Panc1 (cell line): ENCODE measurements around the gene COL27A1. TPM values are rescaled to one million over a fixed set of nuclear protein-coding genes. Genes with fewer than 3 reads are reported as not detected.

Experiments used
- ATAC-seq: fragments of 200-7000 bp; cut with Tn5 transposase; 2 replicates; pipeline ENCODE4 v1.9.1; 2020; ENCODE audit warnings: mild to moderate bottlenecking, moderate library complexity
- BruUV-seq: library from RNA; stranded (reverse); fragments of 400-500 nt; replicated peaks from 2 replicates; lab custom pipeline; 2021; lab: Mats Ljungman, UMichigan
- CTCF ChIA-PET: fragments of 300-600 bp; sonication (Branson Sonifier 250); formaldehyde crosslinking; loops from one replicate; lab custom pipeline; 2022; ENCODE audit warnings: antibody characterized with exemption; lab: Charles Lee
- POLR2A ChIA-PET: fragments of 300-600 bp; sonication (Branson Sonifier 250); formaldehyde crosslinking; loops from one replicate; lab custom pipeline; 2022; ENCODE audit warnings: antibody characterized with exemption; lab: Charles Lee
- DNase-seq: peaks from one replicate; pipeline ENCODE4 v3.0.0-alpha.2; 2010; ENCODE audit warnings: low read depth, low spot score
- H3K27ac ChIP-seq: 2 replicates; pipeline ENCODE4 v1.5.1; 2011; ENCODE audit warnings: mild to moderate bottlenecking, low read length, inconsistent platforms
- H3K27me3 ChIP-seq: fragments of 200-500 bp; sonication (Bioruptor generic); 2 replicates; pipeline ENCODE4 v1.6.0; 2014; ENCODE audit warnings: low read length, inconsistent platforms; ENCODE audit not compliant: control insufficient read depth, insufficient read depth
- H3K36me3 ChIP-seq: fragments of 200-500 bp; sonication (Bioruptor generic); 2 replicates; pipeline ENCODE4 v1.5.1; 2014; ENCODE audit warnings: inconsistent platforms, mild to moderate bottlenecking, low read length, moderate library complexity; ENCODE audit not compliant: control insufficient read depth, insufficient read depth
- H3K4me1 ChIP-seq: 2 replicates; pipeline ENCODE4 v1.5.1; 2011; ENCODE audit warnings: inconsistent platforms, mild to moderate bottlenecking, low read length, moderate library complexity; ENCODE audit not compliant: control insufficient read depth, insufficient read depth
- H3K4me3 ChIP-seq, 2 experiments: 2 replicates each; pipeline ENCODE4 v1.5.1; 2011 to 2012; ENCODE audit warnings: low read depth in 2 of 2, low read length in 2 of 2, mild to moderate bottlenecking in 2 of 2, inconsistent platforms in 1 of 2, moderate library complexity in 1 of 2
- H3K9me3 ChIP-seq: fragments of 200-500 bp; sonication (Bioruptor generic); 2 replicates; pipeline ENCODE4 v1.5.1; 2014; ENCODE audit warnings: low read depth, mild to moderate bottlenecking, inconsistent platforms, low read length, moderate library complexity; ENCODE audit not compliant: control insufficient read depth, insufficient read depth
- POLR2AphosphoS5 ChIP-seq: IDR thresholded peaks from 2 replicates; pipeline ENCODE4 v1.6.1; 2012; ENCODE audit warnings: mild to moderate bottlenecking, low read depth, low read length, moderate library complexity
- SIN3A ChIP-seq: IDR thresholded peaks from 2 replicates; pipeline ENCODE4 v1.6.1; 2012; ENCODE audit warnings: low read depth, mild to moderate bottlenecking, low read length, moderate library complexity, borderline replicate concordance; ENCODE audit not compliant: insufficient read depth
- TCF7L2 ChIP-seq: IDR thresholded peaks from 2 replicates; pipeline ENCODE4 v1.6.1; 2011; ENCODE audit warnings: mild to moderate bottlenecking, low read depth, low read length, inconsistent platforms
- in situ Hi-C: cut with HindIII; loops from 2 replicates; pipeline ENCODE4 v1.10.0; 2016; ENCODE audit warnings: low sequenced_read_pairs, low pct_unique_long_range_greater_than_20kb
- intact Hi-C: fragments of 100-400 bp; cut with micrococcal nuclease; formaldehyde crosslinking; loops from one replicate; pipeline ENCODE4 v1.10.0; 2022; ENCODE audit not compliant: unreplicated experiment
- total RNA-seq: library from RNA; stranded (reverse); gene quantifications from one replicate; pipeline ENCODE4 v1.2.1, GENCODE V29; 2021; ENCODE audit not compliant: unreplicated experiment
- TF ChIP-seq, protein P1 (sequence below): fragments of 450-650 bp; IDR thresholded peaks from 2 replicates; pipeline ENCODE4 v1.5.1; 2017; ENCODE audit warnings: mild to moderate bottlenecking
- TF ChIP-seq, protein P2 (sequence below), 2 experiments: IDR thresholded peaks; 2 replicates each; pipeline ENCODE4 v1.6.1; 2011 to 2012; ENCODE audit warnings: low read depth in 2 of 2, control low read depth in 1 of 2, low read length in 1 of 2, mild to moderate bottlenecking in 1 of 2, moderate library complexity in 1 of 2; ENCODE audit not compliant: insufficient read depth in 1 of 2

COL27A1 gene
- total RNA-seq, 1 experiment from 2014 or later: 5.1 TPM

DNA sequence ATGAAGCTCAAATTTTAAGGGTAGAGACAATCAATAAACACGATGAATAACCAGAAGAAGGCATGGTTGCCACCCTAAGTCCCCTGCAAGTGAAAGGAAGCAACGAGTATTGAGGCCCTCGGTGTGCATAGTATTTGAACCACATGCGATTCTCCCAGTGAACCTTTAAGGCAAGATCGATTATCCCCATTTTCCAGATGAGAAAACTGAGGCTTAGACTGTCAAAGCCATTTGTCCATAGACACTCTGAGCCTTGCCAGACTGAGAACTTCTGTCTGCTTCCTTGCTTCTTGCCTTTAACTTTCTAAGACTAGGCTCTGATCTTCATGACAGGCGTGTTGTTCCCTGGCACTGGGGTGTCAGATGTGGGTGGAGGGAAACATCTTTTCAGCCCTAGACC, 58.2 kb downstream of the COL27A1 start:
- intact Hi-C loops: no loop called here
- Histone ChIP-seq H3K4me1 (no peaks in the 10 kb centered on the region), H3K36me3 (no peaks in the 10 kb centered on the region), H3K9me3 (no peaks in the 10 kb centered on the region), H3K4me3 (no peak overlapping the region), H3K27ac (no peak overlapping the region), H3K27me3 (no peaks in the 10 kb centered on the region)
- in situ Hi-C loops: no loop called here
- TF ChIP-seq POLR2AphosphoS5 (no peak), SIN3A (no peak), TCF7L2 (no peak)
- TF ChIP-seq, protein P1, sequence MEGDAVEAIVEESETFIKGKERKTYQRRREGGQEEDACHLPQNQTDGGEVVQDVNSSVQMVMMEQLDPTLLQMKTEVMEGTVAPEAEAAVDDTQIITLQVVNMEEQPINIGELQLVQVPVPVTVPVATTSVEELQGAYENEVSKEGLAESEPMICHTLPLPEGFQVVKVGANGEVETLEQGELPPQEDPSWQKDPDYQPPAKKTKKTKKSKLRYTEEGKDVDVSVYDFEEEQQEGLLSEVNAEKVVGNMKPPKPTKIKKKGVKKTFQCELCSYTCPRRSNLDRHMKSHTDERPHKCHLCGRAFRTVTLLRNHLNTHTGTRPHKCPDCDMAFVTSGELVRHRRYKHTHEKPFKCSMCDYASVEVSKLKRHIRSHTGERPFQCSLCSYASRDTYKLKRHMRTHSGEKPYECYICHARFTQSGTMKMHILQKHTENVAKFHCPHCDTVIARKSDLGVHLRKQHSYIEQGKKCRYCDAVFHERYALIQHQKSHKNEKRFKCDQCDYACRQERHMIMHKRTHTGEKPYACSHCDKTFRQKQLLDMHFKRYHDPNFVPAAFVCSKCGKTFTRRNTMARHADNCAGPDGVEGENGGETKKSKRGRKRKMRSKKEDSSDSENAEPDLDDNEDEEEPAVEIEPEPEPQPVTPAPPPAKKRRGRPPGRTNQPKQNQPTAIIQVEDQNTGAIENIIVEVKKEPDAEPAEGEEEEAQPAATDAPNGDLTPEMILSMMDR: no peak
- TF ChIP-seq, protein P2, sequence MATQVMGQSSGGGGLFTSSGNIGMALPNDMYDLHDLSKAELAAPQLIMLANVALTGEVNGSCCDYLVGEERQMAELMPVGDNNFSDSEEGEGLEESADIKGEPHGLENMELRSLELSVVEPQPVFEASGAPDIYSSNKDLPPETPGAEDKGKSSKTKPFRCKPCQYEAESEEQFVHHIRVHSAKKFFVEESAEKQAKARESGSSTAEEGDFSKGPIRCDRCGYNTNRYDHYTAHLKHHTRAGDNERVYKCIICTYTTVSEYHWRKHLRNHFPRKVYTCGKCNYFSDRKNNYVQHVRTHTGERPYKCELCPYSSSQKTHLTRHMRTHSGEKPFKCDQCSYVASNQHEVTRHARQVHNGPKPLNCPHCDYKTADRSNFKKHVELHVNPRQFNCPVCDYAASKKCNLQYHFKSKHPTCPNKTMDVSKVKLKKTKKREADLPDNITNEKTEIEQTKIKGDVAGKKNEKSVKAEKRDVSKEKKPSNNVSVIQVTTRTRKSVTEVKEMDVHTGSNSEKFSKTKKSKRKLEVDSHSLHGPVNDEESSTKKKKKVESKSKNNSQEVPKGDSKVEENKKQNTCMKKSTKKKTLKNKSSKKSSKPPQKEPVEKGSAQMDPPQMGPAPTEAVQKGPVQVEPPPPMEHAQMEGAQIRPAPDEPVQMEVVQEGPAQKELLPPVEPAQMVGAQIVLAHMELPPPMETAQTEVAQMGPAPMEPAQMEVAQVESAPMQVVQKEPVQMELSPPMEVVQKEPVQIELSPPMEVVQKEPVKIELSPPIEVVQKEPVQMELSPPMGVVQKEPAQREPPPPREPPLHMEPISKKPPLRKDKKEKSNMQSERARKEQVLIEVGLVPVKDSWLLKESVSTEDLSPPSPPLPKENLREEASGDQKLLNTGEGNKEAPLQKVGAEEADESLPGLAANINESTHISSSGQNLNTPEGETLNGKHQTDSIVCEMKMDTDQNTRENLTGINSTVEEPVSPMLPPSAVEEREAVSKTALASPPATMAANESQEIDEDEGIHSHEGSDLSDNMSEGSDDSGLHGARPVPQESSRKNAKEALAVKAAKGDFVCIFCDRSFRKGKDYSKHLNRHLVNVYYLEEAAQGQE (IDR thresholded peaks at IDR 0.05; ENCODE audit: insufficient read depth in 1 of 2, low read depth in 2 of 2, low read length in 1 of 2): no peak
- no TSS peak for BruUV-seq
- ChIA-PET POLR2A (no interaction called here), CTCF (no interaction called here)
- no peak for DNase-seq
- ATAC-seq: no peak

GRCh38 chr9:114214181-114214580, 58.8 kb downstream of the COL27A1 start:
- DNase-seq: no peak
- POLR2A ChIA-PET: no interaction called here
- ATAC-seq: no peak
- Histone ChIP-seq H3K27ac (no peak overlapping the region), H3K27me3 (no peaks in the 10 kb centered on the region), H3K9me3 (no peaks in the 10 kb centered on the region), H3K4me1 (no peaks in the 10 kb centered on the region), H3K4me3 (no peak overlapping the region), H3K36me3 (no peaks in the 10 kb centered on the region)
- intact Hi-C loops: no loop called here
- no peak for TF ChIP-seq POLR2AphosphoS5
- TF ChIP-seq, protein P2 (IDR thresholded peaks at IDR 0.05; ENCODE audit: insufficient read depth in 1 of 2, low read depth in 2 of 2, low read length in 1 of 2): no peak
- TF ChIP-seq SIN3A: no peak
- no peak for TF ChIP-seq TCF7L2
- TF ChIP-seq, protein P1: no peak
- in situ Hi-C loops: no loop called here
- no TSS peak for BruUV-seq
- CTCF ChIA-PET: no interaction called here
